ENCODE data around the gene ZMYM3.
"Not testable (repeated sequence)": the region's sequence is repeated elsewhere in the genome, so short reads cannot be mapped to it uniquely, and the experiment has no call there.

The ZMYM3 gene

DNA sequence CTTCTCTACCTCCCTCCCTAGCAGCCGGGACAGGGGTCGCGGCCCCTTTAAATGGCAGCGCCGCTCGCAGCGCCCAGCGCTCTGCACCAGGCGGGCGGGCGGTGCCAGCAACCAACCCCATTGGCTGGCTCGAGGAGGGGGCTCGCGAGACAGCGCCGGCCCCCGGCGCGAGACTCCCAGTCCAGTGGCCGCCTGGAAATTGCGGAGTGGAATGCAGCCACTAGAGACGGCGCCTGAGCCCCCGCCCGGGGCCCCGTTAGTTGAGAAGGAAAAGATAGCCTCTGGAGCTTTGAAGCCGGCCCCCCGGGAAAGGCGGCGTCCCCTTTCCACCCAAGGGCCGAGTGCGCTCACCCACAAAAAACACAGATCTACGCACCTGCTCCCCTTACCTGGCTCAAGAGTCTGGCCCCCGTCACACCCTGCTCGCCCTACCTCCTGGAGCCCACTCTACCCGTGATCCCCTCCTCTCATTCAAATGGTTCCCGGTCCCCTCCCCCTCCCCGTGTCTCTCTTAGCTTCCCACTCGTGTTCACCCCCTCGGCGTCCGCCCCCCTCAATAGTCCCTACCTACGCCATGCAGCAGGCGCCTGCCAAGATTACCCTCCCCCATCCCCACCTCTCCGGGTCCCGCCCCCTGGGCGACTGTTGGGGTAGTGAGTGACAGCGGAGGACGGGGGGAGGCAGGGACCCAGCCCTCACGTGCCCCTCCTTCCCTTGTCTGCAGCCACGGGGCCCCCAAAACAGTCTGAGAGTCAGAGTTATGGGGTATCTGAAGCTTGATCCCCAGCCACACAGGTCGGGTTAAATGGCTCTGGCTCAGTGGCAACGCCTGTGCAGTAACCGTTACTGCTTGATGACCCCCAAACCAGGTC lies at the start of gene ZMYM3:
Gene ZMYM3, minus strand, starts transcription at position 49 of the 872 bp plus-strand sequence. CDS start 885 bp downstream, outside the sequence.
- peak; percentile 83 for DNase-seq

DNA sequence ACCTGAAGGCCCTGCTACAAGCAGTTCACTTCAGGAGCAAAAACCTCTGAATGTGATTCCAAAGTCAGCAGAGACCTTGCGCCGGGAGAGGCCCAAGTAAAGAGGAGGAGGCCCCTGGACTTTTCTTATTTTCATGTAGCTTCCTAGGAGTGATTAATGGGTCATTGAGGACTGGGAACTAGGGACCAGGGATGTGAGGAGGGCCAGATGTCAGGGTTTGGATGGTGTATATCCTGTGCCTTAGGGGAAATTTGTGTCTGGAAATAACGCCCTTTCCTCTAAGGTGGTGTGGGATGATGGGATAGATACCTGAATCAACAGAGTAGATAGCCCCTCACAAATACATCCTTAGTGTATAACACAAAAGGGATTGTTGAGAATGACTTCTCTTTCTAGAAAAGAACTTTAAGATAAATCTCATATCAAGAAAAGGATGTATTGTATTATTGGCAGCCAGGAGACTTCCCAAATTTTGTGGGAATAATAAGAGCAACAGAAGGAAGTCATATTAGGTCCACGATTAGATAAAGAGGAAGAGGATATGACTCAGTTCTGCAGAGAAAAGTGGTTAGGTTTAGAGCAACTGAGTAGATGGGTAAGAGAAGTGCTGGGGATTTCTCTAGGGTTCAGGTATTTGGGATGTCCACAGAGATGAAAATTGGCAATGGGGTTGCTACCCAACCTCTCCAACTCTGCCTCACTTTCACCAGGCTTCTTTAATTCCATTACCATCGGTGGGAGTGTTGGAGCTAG lies 48.7 kb upstream of the ZMYM3 start:
- DNase-seq = no peak

DNA sequence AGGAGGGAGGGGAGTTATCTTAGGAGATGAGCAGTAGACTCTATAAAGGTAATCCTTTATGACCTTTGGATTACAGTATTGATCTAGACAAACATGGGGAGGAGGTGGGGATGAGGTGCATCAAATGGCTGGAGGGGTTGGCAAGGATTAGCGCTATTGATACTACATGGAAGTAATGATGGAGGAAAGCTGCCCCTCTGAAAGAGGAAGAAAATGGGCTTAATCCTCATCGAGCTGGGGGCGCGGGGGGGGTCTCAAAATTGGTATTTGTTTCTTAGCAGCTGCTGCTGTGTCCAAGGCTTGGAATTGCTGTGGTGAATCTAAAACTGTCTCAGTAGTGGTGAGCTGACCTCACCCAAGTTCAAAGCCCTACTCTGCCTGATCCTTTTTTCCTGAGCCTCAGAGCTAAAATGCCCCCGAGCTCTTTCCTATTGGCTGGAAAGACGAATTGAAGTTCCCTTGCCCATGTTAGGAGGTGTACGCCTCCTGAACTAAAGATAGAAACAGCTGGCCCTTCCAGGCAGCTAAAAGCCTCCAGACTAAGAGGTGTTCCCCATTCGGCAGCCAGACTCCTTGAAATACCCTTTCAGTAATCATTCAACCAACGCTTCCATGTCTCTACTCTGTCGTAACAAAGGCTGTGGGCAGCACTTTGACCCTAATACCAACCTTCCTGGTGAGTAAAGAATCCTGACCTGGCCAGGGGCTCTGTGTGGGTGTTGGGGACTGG lies 47.4 kb upstream of the ZMYM3 start, which contains the start of gene ITGB1BP2:
Gene ITGB1BP2, plus strand, starts transcription at position 556 of the 730 bp plus-strand sequence. Its CDS starts 57 bp downstream, at position 613.
- DNase-seq = no peak

DNA sequence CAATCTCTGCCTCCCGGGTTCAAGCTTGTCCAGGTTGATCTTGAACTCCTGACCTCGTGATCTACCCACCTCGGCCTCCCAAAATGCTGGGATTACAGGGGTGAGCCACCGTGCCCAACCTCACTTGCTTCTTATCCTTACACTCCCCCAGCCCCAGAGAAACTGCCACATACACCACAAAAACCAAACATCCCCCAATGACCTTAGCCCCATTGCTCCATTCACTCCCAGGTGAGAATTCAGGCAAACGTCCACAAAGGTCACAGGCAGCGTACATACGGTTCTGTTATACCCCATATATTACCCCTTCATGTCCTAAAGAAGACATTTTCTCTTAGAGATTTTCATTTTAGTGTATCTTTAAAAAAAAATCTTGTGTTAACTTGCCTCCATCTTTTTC lies 46.6 kb upstream of the ZMYM3 start:
- not testable (repeated sequence) for DNase-seq

DNA sequence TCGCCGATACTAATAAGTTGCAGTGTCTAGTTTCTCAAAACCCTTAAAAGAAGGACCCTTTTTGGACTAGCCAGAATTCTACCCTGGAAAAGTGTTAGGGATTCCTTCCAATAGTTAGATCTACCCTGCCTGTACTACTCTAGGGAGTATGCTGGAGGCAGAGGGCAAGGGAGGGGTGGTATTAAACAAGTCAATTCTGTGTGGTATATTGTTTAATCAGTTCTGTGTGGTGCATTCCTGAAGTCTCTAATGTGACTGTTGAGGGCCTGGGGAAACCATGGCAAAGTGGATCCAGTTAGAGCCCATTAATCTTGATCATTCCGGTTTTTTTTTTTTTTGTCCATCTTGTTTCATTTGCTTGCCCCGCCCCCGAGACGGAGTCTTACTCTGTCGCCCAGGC lies 46.1 kb upstream of the ZMYM3 start:
- DNase-seq = not testable (repeated sequence)

DNA sequence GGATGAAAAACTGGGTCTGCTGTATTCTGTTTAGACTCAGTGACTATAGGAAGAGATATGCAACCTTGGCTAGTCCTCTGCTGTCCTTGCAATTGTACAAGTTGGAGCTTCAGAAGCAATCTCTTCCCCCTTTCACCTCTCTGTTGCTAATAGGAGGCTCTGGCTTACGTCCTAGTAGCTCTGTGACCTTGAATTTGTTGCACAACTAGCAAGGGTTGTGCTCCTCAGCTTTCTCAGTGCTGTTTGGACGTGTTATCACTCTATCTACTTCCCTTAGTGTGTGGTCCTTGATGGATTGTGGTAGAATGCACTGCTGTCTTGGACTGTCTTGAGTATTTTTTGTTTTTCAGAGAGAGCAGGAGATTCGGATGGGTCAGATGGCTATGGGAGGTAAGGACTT lies 44.2 kb upstream of the ZMYM3 start:
- no peak for DNase-seq

DNA sequence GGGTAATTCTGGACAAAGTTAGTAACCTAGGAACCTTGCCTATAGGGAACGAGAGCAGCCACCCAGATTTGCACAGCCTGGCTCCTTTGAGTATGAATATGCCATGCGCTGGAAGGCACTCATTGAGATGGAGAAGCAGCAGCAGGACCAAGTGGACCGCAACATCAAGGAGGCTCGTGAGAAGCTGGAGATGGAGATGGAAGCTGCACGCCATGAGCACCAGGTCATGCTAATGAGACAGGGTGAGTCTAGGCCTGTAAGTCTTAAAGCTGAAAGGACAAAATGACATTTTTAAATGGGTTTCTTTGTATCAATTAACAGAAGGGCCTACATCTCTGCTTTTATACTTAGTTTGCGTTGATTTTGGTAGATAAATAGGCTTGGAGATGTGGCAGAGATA lies 42.9 kb upstream of the ZMYM3 start:
- no peak for DNase-seq

DNA sequence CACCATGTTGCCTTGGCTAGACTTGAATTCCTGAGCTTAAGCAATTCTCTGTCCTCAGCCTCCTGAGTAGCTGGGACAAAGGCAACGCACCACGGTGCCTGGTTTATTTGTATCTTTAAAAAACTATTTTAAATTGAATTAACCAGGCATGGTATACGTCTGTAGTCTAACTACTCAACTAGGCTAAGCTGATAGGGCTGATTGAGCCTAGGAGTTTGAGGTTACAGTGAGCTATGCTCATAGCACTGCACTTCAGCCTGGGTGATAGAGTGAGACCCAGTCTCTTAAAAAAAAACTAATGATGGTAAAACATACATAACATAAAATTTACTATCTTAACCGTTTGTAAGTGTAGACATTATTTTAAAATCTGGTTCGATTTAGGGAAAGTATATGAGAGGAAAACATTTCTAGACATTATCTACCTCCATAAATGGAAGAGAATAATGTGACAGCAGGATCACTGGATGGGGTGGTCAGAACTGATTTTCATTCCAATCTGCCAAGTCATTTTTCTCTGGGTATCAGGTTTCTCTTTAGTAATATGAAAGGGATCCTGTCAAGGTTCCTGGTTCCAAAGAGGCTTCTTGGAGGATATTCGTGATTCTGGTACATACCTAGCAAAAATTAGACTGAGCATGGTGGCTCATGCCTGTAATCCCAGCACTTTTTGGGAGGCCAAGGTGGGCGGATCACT lies 38.9 kb upstream of the ZMYM3 start:
- DNase-seq = no peak

DNA sequence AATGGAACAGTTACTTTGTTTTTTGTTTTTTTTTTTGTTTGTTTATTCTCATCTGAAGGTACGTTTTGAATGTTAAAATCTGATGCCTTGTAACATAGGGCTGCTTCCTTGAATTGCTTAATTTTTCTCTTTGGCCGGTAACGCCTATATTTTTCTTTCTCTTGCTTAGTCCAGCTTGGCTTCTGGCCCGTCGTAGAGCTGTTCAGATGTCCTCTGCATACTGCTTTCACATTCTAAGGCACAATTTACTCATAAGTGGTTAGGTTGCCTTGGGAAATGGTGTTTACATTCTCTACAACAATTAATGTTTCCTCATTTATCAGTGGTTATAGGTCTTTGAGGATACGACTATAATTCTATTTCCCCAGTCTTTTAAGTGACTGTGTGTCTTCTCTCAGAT lies 37.4 kb upstream of the ZMYM3 start:
- DNase-seq = no peak

DNA sequence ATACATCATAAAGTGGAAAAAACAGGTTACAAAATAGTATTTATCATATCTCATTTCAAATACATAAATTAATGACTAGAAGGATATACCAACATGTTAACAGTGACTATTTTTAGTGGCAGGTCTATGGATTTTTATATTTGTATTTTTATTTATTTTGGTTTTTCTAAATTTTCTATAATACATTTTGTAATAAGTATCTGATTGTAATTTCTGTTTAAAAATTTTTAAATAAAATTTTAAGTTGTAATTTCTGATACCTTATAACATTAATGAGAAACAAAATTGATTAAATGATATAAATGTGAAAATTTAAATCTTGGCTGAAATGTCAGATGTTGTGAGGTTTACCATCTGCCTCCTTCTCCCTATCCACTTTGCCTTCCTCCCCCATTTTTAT lies 32.0 kb upstream of the ZMYM3 start:
- DNase-seq = no peak

DNA sequence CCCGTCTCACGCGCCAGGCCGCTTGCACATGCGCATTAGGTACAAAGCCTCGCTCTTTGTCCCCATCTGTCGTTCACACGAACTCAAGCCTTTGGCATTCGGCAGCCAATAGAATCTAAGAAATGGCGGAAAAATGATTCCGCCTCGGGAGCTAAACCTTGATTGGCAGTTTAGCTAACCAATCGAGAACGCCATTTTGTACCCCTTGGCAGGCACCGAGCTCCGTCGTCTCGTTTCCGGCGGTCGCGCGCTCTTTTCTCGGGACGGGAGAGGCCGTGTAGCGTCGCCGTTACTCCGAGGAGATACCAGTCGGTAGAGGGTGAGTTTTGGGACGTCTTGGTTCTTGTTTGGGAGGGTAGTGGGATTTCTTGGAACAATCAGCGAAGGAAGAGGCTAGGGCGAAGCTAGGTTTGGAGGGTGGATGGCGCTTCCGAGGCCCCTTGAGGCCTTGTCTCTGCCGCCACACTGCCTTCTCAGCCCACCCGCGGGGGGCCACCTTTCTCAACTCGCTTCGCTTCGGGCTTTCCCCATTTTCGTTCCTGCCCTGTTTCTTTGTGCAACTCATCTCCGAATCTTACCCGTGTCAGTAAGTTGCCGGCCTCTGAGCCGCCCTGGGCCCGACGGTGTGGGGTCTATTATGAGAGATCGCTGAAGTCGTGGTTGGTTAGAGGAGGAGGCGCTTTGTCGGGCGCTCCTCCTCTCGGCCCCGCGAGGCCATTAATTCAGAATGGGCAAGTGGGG lies 29.6 kb upstream of the ZMYM3 start, which contains the start of gene NONO:
Gene NONO, plus strand, starts transcription at position 233 of the 741 bp plus-strand sequence. CDS start 7,003 bp downstream, outside the sequence.
- DNase-seq = peak; percentile 90

DNA sequence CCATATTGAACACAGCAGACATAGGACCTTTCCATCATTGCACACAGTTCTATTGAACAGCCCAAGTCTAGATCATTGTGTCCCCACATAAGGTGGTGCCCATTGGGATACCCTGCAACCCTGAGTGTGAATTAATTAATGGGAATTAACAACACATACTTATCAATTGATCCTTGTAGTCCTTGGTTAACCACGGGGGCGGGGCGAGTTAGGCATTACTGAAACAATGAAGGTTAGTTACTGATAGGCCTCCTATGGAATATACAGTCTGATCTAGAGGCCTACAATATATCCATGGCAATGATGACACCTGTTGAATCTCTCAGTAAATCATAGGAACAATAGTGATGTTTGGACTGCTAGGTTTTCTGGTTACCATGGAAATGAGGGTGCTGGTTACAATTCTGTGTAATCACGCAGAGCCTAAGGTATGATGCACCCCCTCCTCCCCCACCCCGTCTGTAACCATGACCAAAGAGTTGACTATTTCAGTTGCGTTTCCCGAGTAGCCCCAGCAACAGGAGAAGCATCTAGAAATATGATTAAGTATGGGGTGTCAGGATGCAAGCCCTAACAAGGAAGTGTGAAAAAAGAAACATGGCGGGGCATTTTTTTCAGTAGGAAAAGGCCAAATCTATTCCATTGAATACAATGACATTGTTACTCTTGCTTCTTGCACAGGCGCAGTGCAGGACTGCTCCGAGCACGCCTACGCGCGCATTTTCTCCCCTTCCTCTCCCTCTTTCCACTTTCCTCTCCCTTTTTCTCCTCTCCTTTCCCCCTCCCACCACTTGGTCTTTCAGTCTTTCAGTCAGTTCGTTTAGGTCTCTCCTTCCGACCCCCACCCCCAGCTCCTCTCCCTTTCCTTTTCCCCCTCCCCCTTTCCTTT lies 28.8 kb upstream of the ZMYM3 start:
- DNase-seq = peak; percentile 61

DNA sequence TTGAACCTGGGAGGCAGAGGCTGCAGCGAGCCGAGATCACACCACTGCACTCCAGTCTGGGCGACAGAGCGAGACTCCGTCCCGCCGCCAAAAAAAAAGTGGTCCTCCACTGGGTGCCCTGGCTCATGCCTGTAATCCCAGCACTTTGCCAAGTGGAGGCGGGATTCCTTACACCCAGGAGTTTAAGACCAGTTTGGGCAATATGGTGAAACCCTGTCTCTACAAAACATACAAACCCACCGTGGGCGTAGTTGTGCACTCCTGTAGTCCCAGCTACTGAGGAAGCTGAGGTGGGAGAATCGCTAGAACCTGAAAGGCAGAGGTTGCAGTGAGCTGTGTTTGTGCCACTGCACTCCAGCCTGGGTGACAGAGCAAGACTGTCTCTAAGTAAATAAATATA lies 27.4 kb upstream of the ZMYM3 start:
- not testable (repeated sequence) for DNase-seq

DNA sequence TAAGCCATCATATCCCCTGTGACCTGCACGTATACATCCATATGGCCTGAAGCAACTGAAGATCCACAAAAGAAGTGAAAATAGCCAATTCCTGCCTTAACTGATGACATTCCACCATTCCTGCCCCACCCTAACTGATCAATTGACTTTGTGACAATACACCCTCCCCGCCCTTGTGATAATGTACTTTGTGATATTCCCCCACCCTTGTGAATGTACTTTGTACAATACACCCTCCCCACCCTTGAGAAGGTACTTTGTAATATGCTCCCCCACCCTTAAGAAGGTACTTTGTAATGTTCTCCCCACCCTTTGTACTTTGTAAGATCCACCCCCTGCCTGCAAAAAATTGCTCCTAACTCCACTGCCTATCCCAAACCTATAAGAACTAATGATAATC lies 18.4 kb upstream of the ZMYM3 start:
- not testable (repeated sequence) for DNase-seq

DNA sequence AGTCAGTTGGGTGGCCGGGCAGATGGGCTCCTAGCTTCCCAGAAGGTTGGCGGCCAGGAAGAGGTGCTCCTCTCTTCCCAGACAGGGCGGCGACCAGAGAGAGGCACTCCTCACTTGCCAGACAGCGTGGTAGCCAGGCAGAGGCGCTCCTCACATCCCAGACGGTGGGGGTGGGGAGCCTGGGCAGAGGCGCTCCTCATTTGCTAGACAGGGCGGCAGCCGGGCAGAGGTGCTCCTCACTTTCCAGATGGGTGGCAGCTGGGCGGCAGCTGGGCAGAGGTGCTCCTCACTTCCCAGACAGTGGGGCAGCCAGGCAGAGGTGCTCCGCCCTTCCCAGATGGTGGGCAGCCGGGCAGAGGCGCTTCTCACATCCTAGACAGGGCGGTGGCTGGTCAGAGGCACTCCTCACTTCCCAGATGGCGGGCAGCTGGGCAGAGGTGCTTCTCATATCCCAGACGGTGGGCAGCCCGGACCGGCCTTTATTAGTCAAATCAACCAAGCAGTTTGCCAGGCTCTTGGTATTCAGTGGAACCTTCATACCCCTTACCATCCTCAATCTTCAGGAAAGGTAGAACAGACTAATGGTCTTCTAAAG lies 16.0 kb upstream of the ZMYM3 start:
- no peak for DNase-seq

DNA sequence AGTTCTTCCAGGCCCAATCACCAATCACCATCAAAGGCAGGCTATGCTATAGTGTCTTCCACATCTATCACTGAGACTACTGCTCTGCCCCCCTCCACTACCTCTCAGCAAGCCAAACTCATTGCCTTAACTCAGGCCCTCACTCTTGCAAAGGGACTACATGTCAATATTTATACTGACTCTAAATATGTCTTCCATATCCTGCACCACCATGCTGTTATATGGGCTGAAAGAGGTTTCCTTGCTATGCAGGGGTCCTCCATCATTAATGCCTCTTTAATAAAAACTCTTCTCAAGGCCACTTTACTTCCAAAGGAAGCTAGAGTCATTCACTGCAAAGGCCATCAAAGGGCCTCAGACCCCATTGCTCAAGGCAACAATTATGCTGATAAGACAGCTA lies 14.7 kb upstream of the ZMYM3 start:
- not testable (repeated sequence) for DNase-seq

DNA sequence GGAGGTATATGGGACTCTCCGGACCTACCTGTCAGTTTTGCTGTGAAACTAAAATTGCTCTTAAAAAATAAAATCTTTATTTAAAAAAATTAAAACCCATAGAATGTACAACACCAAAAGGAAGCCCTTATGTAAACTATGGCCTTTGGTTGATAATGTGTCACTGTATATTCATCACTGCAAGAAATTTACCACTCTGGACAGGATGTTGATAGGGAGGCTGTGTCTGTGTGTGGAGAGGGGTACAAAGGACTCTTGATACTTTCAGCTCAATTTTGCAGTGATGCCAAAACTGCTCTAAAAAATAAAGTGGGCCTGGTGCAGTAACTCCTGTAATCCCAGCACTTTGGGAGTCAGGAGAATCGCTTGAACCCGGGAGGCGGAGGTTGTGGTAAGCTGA lies 2.9 kb upstream of the ZMYM3 start:
- DNase-seq = no peak

DNA sequence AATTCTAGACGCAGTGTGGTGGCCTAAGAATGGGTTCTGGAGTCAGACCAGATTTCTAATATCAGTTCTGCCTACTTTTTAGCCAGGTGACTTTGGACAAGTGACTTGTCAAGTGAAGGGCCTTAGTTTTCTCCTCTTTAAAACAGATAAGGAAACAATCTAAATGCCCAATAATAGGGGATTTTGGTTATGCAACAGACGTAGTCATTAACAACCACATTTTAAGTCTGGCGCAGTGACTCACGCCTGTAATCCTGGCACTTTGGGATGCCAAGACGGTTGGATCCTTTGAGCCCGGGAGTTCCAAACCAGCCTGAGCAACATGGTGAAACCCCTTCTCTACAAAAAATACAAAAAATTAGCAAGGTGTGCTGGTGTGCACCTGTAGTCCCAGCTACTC lies 2.1 kb upstream of the ZMYM3 start:
- DNase-seq = no peak

DNA sequence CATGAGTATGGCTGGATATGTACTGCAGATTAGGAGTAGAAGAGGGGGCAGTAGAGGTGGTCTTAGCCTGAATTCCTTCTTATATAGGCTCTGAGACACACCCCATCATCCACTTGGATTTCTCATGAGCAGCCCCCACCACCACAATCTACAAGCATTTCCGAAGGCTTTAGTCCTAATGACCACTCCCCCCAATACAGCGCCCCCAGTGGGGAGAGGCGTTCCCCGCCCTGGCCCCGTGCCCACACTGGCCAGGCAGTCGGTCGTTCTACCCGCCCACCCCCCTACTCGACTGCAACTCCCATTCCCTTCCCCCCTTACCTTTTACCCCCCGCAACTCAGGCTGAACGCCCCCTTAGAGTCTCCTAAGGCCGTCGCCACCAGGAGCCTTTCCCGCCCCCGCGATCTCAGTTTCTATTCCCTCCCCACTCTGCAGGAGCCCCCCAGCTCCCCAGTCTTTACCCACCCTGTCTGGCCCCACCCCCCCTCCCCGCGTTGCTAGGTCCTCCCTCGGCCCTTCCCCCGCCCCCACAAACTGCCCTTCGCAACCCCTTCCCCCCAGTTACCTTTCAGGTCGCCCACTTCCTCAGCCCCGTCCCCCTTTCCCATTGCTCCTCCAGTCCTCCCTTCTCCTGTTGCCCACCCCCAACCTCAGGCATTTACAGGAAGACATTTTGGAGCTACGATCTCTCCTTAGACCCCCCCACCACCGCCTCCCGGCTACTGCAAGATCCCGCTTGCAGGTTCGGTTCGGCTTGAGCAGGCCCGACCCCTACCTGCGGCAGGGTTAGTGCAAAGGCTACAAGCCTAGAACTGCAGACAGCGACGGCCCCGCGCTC lies 468 bp downstream of the ZMYM3 start:
- DNase-seq = peak; percentile 29

Data from CD4-positive, alpha-beta T cell treated with Interferon gamma for 1 hour (primary cell).